AG04450 (cell line): Measurements from ENCODE around the gene ABLIM1. TPM values are rescaled to one million over a fixed set of nuclear protein-coding genes. Genes with fewer than 3 reads are reported as not detected.

Experiments
- CTCF ChIA-PET: fragments of 300-600, 350-600 bp; formaldehyde crosslinking; extraction: SDS; loops from one replicate; lab custom pipeline; 2022; ENCODE audit warnings: antibody characterized with exemption, inconsistent platforms; lab: Charles Lee
- POLR2A ChIA-PET: fragments of 350-600 bp; formaldehyde crosslinking; extraction: SDS; loops from one replicate; lab custom pipeline; 2021; ENCODE audit warnings: antibody characterized with exemption, inconsistent platforms; lab: Yijun Ruan, JAX
- DNase-seq: peaks from one replicate; pipeline ENCODE4 v3.0.0-alpha.2; 2011; ENCODE audit warnings: low read depth, low spot score
- H3K27ac ChIP-seq: one replicate; pipeline ENCODE4 v1.5.1; 2012; ENCODE audit warnings: low read depth, low read length, control low read depth
- H3K27me3 ChIP-seq: one replicate; pipeline ENCODE4 v1.6.0; 2012; ENCODE audit warnings: low read length; ENCODE audit not compliant: control insufficient read depth, insufficient read depth
- H3K4me3 ChIP-seq: 2 replicates; pipeline ENCODE4 v1.5.1; 2011; ENCODE audit warnings: mild to moderate bottlenecking, low read depth, low read length, control low read depth
- H3K9me3 ChIP-seq: 2 replicates; pipeline ENCODE4 v1.5.1; 2012; ENCODE audit warnings: low read length; ENCODE audit not compliant: control insufficient read depth, insufficient read depth
- CTCF ChIP-seq: IDR thresholded peaks from 2 replicates; pipeline ENCODE4 v1.5.1; 2011; ENCODE audit warnings: low read depth, low read length, control low read depth, inconsistent platforms
- polyA plus RNA-seq: library from polyadenylated mRNA; depleted of rRNA; stranded (reverse); fragments of >200 nt; gene quantifications from 2 replicates; pipeline ENCODE4 v1.2.3, GENCODE V29; 2011

ABLIM1 gene
- polyA plus RNA-seq, 1 experiment = 6.4 TPM

GRCh38 chr10:114665873-114666272, 7.8 kb upstream of the ABLIM1 start:
- no peak overlapping the region for H3K27ac ChIP-seq
- TF ChIP-seq CTCF = no peak
- H3K9me3 ChIP-seq = no peaks in the 10 kb centered on the region
- peaks cover 7% of the 10 kb centered on the region for H3K27me3 ChIP-seq
- no peak for DNase-seq
- no peak overlapping the region for H3K4me3 ChIP-seq
- POLR2A ChIA-PET = no interaction called here
- CTCF ChIA-PET = no interaction called here

GRCh38 chr10:114665406-114665805, 7.3 kb upstream of the ABLIM1 start:
- Histone ChIP-seq H3K9me3 (no peaks in the 10 kb centered on the region), H3K4me3 (no peak overlapping the region), H3K27me3 (peaks cover 7% of the 10 kb centered on the region), H3K27ac (no peak overlapping the region)
- ChIA-PET CTCF (no interaction called here), POLR2A (no interaction called here)
- DNase-seq = no peak
- no peak for TF ChIP-seq CTCF

GRCh38 chr10:114664127-114664526, 6.1 kb upstream of the ABLIM1 start:
- no peak for DNase-seq
- TF ChIP-seq CTCF = no peak
- POLR2A ChIA-PET = no interaction called here
- Histone ChIP-seq H3K4me3 (no peak overlapping the region), H3K9me3 (no peaks in the 10 kb centered on the region), H3K27ac (no peak overlapping the region), H3K27me3 (peaks cover 4% of the 10 kb centered on the region)
- CTCF ChIA-PET = no interaction called here

GRCh38 chr10:114663626-114664025, 5.6 kb upstream of the ABLIM1 start:
- TF ChIP-seq CTCF = no peak
- POLR2A ChIA-PET = no interaction called here

GRCh38 chr10:114662646-114663217, 4.7 kb upstream of the ABLIM1 start:
- H3K4me3 ChIP-seq = no peak overlapping the region
- no peak for TF ChIP-seq CTCF
- H3K27ac ChIP-seq = no peak overlapping the region
- H3K9me3 ChIP-seq = no peaks in the 10 kb centered on the region
- ChIA-PET CTCF (no interaction called here), POLR2A (no interaction called here)
- no peak for DNase-seq
- H3K27me3 ChIP-seq = peaks cover 4% of the 10 kb centered on the region

More at GRCh38 chr10:114663626-114664025, 5.6 kb upstream of the ABLIM1 start:
- Histone ChIP-seq H3K27ac (no peak overlapping the region), H3K27me3 (peaks cover 4% of the 10 kb centered on the region), H3K4me3 (no peak overlapping the region), H3K9me3 (no peaks in the 10 kb centered on the region)
- no peak for DNase-seq
- CTCF ChIA-PET = no interaction called here
